CD14-positive monocyte (primary cell): ENCODE data around the gene HIVEP3. TPM values are rescaled to one million over a fixed set of nuclear protein-coding genes. Genes with fewer than 3 reads are reported as not detected.

Source experiments
- DNase-seq, 3 donors: peaks; one replicate each; pipeline ENCODE4 v3.0.0-alpha.2; 2011 to 2022
- H2AFZ ChIP-seq: 2 replicates; pipeline ENCODE4 v1.6.0; 2012; ENCODE audit warnings: mild to moderate bottlenecking, low read depth, low read length, inconsistent platforms; ENCODE audit not compliant: insufficient read depth, poor library complexity, severe bottlenecking
- H3K27ac ChIP-seq, 2 donors: 1 replicate in 1 of 2; 2 replicates in 1 of 2; pipeline ENCODE4 v1.5.1; 2012 to 2013; ENCODE audit warnings: low read length in 2 of 2, control low read depth in 1 of 2, inconsistent platforms in 1 of 2, low read depth in 1 of 2, mild to moderate bottlenecking in 1 of 2
- H3K27me3 ChIP-seq, 2 donors: one replicate each; pipeline versions ENCODE4 v1.6.0 to v1.6.1; 2011 to 2013; ENCODE audit warnings: low read length in 2 of 2; ENCODE audit not compliant: control insufficient read depth in 2 of 2, insufficient read depth in 2 of 2
- H3K36me3 ChIP-seq, 2 donors: replicated peaks in 1 of 2; 1 replicate in 1 of 2; 2 replicates in 1 of 2; pipeline versions ENCODE4 v1.5.1 to v1.6.1; 2012 to 2013; ENCODE audit warnings: low read length in 2 of 2, control low read depth in 1 of 2, inconsistent platforms in 1 of 2, mild to moderate bottlenecking in 1 of 2; ENCODE audit not compliant: insufficient read depth in 2 of 2, control insufficient read depth in 1 of 2
- H3K4me1 ChIP-seq, 2 donors: 1 replicate in 1 of 2; 2 replicates in 1 of 2; pipeline versions ENCODE4 v1.5.1 to v1.6.1; 2012 to 2013; ENCODE audit warnings: low read length in 2 of 2, control low read depth in 1 of 2, inconsistent platforms in 1 of 2, mild to moderate bottlenecking in 1 of 2, moderate library complexity in 1 of 2; ENCODE audit not compliant: insufficient read depth in 2 of 2, control insufficient read depth in 1 of 2
- H3K4me2 ChIP-seq: replicated peaks from 2 replicates; pipeline ENCODE3; 2012; ENCODE audit warnings: low read length, moderate library complexity, mild to moderate bottlenecking; ENCODE audit not compliant: poor library complexity, severe bottlenecking; ENCODE audit errors: extremely low read depth
- H3K4me3 ChIP-seq, 3 experiments: fragments of 200-600 bp in 1 of 3; sonication (generic) in 1 of 3; replicated peaks in 1 of 3; 1 replicate in 2 of 3; 2 replicates in 1 of 3; pipeline ENCODE4 v1.5.1; 2011 to 2013; ENCODE audit warnings: low read length in 3 of 3, mild to moderate bottlenecking in 3 of 3, control low read depth in 2 of 3, low read depth in 2 of 3, inconsistent platforms in 1 of 3, moderate library complexity in 1 of 3
- H3K79me2 ChIP-seq: 2 replicates; pipeline ENCODE4 v1.6.0; 2012; ENCODE audit warnings: mild to moderate bottlenecking, control low read depth, inconsistent platforms, low read length, moderate library complexity; ENCODE audit not compliant: insufficient read depth
- H3K9ac ChIP-seq: 2 replicates; pipeline ENCODE4 v1.6.0; 2017; ENCODE audit warnings: low read length, mild to moderate bottlenecking; ENCODE audit not compliant: insufficient read depth, poor library complexity, severe bottlenecking
- H3K9me3 ChIP-seq, 2 donors: replicated peaks in 1 of 2; 1 replicate in 1 of 2; 2 replicates in 1 of 2; pipeline versions ENCODE4 v1.5.1 to v1.6.1; 2012 to 2013; ENCODE audit warnings: low read length in 2 of 2, control low read depth in 1 of 2; ENCODE audit not compliant: control insufficient read depth in 1 of 2, insufficient read depth in 1 of 2
- H4K20me1 ChIP-seq: 2 replicates; pipeline ENCODE4 v1.6.0; 2012; ENCODE audit warnings: mild to moderate bottlenecking, low read length, control low read depth, moderate library complexity; ENCODE audit not compliant: insufficient read depth
- H3K27ac Mint-ChIP-seq, 7 donors: one replicate each; pipeline ENCODE4 v1.8.0; 2020; ENCODE audit warnings: mild to moderate bottlenecking in 7 of 7, mixed read lengths in 7 of 7, moderate library complexity in 6 of 7, inconsistent platforms in 2 of 7
- H3K27me3 Mint-ChIP-seq, 3 donors: one replicate each; pipeline ENCODE4 v1.8.0; 2021 to 2022; ENCODE audit warnings: low read depth in 3 of 3, mild to moderate bottlenecking in 3 of 3, mixed read lengths in 3 of 3, moderate library complexity in 3 of 3, inconsistent platforms in 1 of 3
- H3K36me3 Mint-ChIP-seq, 2 donors: one replicate each; pipeline ENCODE4 v1.8.0; 2020; ENCODE audit warnings: mixed read lengths in 2 of 2, inconsistent platforms in 1 of 2, mild to moderate bottlenecking in 1 of 2
- H3K4me1 Mint-ChIP-seq: one replicate; pipeline ENCODE4 v1.8.0; 2020; ENCODE audit warnings: mild to moderate bottlenecking, mixed read lengths
- H3K4me3 Mint-ChIP-seq, 2 donors: one replicate each; pipeline ENCODE4 v1.8.0; 2020; ENCODE audit warnings: mild to moderate bottlenecking in 2 of 2, mixed read lengths in 2 of 2, moderate library complexity in 1 of 2
- H3K9me3 Mint-ChIP-seq, 7 donors: one replicate each; pipeline ENCODE4 v1.8.0; 2020 to 2022; ENCODE audit warnings: mixed read lengths in 7 of 7, mild to moderate bottlenecking in 6 of 7, moderate library complexity in 6 of 7, inconsistent platforms in 2 of 7
- CTCF ChIP-seq: fragments of 200-600 bp; IDR thresholded peaks from one replicate; pipeline ENCODE4 v1.8.0; 2022; ENCODE audit warnings: antibody characterized with exemption, mild to moderate bottlenecking
- WGBS: methylation state at CpG from one replicate; pipeline ENCODE4 v1.1.5; 2013; ENCODE audit warnings: missing lambda C conversion rate; ENCODE audit not compliant: insufficient coverage; 5-methylcytosine and 5-hydroxymethylcytosine counted together
- intact Hi-C, 2 donors: fragments of 100-400 bp; cut with micrococcal nuclease; formaldehyde crosslinking; loops; one replicate each; pipeline versions ENCODE4 v1.15.0 to v1.15.1; 2023
- polyA plus RNA-seq, 3 donors: library from polyadenylated mRNA; depleted of rRNA in 1 of 3; unstranded in 2 of 3; stranded (reverse) in 1 of 3; fragments of 300-500 nt in 2 of 3; fragments of >200 nt in 1 of 3; fragmentation: Illumina TruSeq in 2 of 3; gene quantifications; 1 replicate in 2 of 3; 2 replicates in 1 of 3; pipeline ENCODE4 v1.2.3, GENCODE V29; 2012 to 2021

The HIVEP3 gene
- polyA plus RNA-seq, 3 donors = 1.2 to 3.7 (median 1.8) TPM

- Mint-ChIP-seq H3K27me3 (peaks cover 0 to 8% (median 3%) of the 10 kb centered on the region in 3 donors), H3K4me1 (peaks cover 17% of the 10 kb centered on the region), H3K9me3 (peaks cover 0 to 5% (median 2%) of the 10 kb centered on the region in 7 donors), H3K36me3 (no peaks in the 10 kb centered on the region), H3K27ac (no peak overlapping the region), H3K4me3 (no peak overlapping the region)
- DNase-seq = no peak
- no peaks in the 10 kb centered on the region for H3K79me2 ChIP-seq
- TF ChIP-seq CTCF = no peak
- H3K4me2 ChIP-seq = no peak overlapping the region
- no peaks in the 10 kb centered on the region for H3K9me3 ChIP-seq
- no peaks in the 10 kb centered on the region for H3K27me3 ChIP-seq
- H2AFZ ChIP-seq = no peak overlapping the region
- intact Hi-C loops = no loop called here
- H3K4me3 ChIP-seq = no peak overlapping the region
- H4K20me1 ChIP-seq = no peaks in the 10 kb centered on the region
- no peak overlapping the region for H3K27ac ChIP-seq
- H3K9ac ChIP-seq = no peak overlapping the region
- no peaks in the 10 kb centered on the region for H3K36me3 ChIP-seq
- H3K4me1 ChIP-seq = peaks cover 0 to 8% of the 10 kb centered on the region in 2 donors
- WGBS = 63% methylated on average over 1 of the region's 6 CpGs
These were observed 44.5 kb downstream of the HIVEP3 start for GRCh38 chr1:41874151-41874719.

- Mint-ChIP-seq H3K9me3 (peaks cover 0 to 5% (median 2%) of the 10 kb centered on the region in 7 donors), H3K27me3 (peaks cover 0 to 8% (median 3%) of the 10 kb centered on the region in 3 donors), H3K4me3 (no peak overlapping the region), H3K27ac (no peak overlapping the region), H3K36me3 (no peaks in the 10 kb centered on the region), H3K4me1 (peaks cover 16% of the 10 kb centered on the region)
- Histone ChIP-seq H3K79me2 (no peaks in the 10 kb centered on the region), H4K20me1 (no peaks in the 10 kb centered on the region), H3K4me2 (no peak overlapping the region), H3K4me1 (peaks cover 0 to 6% of the 10 kb centered on the region in 2 donors), H3K9ac (no peak overlapping the region), H3K36me3 (no peaks in the 10 kb centered on the region), H3K27me3 (no peaks in the 10 kb centered on the region), H3K27ac (no peak overlapping the region), H3K9me3 (no peaks in the 10 kb centered on the region), H2AFZ (no peak overlapping the region), H3K4me3 (no peak overlapping the region)
- WGBS = 100% methylated on average over 1 of the region's 4 CpGs
- TF ChIP-seq CTCF = no peak
- DNase-seq = peak in 2 of 3 donors; percentile 23 to 45
- intact Hi-C loops = no loop called here
These were observed 46.6 kb downstream of the HIVEP3 start for GRCh38 chr1:41872074-41872473.
